Retinal pigment epithelial cell (primary cell): ENCODE results near the gene SERPINA10.

Experiments
- DNase-seq: peaks from one replicate; pipeline ENCODE4 v3.0.0-alpha.2; 2010; ENCODE audit warnings: low read depth
- H3K4me3 ChIP-seq: 2 replicates; pipeline ENCODE4 v1.5.1; 2011; ENCODE audit warnings: mild to moderate bottlenecking, low read length, control low read depth, moderate library complexity
- TF ChIP-seq, protein P1 (sequence below): conservative IDR thresholded peaks from 2 replicates; pipeline ENCODE4 v1.5.1; 2011; ENCODE audit warnings: low read depth, low read length, control low read depth, inconsistent platforms

SERPINA10 gene

GRCh38 chr14:94313991-94314655 lies 21.1 kb upstream of the SERPINA10 start:
- TF ChIP-seq, protein P1, sequence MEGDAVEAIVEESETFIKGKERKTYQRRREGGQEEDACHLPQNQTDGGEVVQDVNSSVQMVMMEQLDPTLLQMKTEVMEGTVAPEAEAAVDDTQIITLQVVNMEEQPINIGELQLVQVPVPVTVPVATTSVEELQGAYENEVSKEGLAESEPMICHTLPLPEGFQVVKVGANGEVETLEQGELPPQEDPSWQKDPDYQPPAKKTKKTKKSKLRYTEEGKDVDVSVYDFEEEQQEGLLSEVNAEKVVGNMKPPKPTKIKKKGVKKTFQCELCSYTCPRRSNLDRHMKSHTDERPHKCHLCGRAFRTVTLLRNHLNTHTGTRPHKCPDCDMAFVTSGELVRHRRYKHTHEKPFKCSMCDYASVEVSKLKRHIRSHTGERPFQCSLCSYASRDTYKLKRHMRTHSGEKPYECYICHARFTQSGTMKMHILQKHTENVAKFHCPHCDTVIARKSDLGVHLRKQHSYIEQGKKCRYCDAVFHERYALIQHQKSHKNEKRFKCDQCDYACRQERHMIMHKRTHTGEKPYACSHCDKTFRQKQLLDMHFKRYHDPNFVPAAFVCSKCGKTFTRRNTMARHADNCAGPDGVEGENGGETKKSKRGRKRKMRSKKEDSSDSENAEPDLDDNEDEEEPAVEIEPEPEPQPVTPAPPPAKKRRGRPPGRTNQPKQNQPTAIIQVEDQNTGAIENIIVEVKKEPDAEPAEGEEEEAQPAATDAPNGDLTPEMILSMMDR, result no peak
- no peak overlapping the region for H3K4me3 ChIP-seq
- peak; percentile 22 for DNase-seq

GRCh38 chr14:94312481-94313246 lies 19.6 kb upstream of the SERPINA10 start:
- H3K4me3 ChIP-seq, result no peak overlapping the region
- DNase-seq, result no peak

GRCh38 chr14:94310248-94310647 lies 17.2 kb upstream of the SERPINA10 start:
- H3K4me3 ChIP-seq, result no peak overlapping the region
- TF ChIP-seq, protein P1, result no peak
- DNase-seq, result no peak

More at GRCh38 chr14:94312481-94313246, 19.6 kb upstream of the SERPINA10 start:
- TF ChIP-seq, protein P1, result no peak

- TF ChIP-seq, protein P1, result no peak
- no peak overlapping the region for H3K4me3 ChIP-seq
- no peak for DNase-seq
Observed at GRCh38 chr14:94309721-94310120, 16.7 kb upstream of the SERPINA10 start.

DNA sequence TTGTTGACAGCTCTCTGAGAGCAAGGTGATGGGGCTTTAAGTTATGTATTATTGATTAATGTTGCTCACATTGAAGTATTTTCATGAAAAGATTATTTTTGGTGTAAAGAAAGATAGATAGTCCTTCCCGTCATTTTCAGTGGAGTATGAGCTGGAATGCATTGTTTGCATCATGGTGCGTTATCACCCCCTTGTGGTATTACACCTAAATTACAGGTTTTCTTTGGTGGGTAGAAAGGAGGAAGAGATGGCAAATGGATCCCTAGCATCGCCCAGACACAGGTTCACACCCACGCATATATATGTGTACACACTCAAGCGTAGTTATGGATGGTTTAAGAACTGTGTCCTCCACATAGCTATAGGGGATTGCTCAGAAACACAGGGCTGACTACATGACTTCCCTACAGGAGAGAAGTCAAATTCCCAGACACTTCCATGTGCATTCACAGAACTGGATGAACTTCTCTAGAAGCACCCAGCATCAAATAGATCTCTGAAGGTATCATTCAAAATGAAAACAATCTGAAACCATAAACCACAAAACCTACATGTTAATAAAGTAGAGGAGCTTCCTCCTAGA lies 14.4 kb upstream of the SERPINA10 start:
- no peak overlapping the region for H3K4me3 ChIP-seq
- TF ChIP-seq, protein P1, result peak; percentile 56
- DNase-seq, result no peak

DNA sequence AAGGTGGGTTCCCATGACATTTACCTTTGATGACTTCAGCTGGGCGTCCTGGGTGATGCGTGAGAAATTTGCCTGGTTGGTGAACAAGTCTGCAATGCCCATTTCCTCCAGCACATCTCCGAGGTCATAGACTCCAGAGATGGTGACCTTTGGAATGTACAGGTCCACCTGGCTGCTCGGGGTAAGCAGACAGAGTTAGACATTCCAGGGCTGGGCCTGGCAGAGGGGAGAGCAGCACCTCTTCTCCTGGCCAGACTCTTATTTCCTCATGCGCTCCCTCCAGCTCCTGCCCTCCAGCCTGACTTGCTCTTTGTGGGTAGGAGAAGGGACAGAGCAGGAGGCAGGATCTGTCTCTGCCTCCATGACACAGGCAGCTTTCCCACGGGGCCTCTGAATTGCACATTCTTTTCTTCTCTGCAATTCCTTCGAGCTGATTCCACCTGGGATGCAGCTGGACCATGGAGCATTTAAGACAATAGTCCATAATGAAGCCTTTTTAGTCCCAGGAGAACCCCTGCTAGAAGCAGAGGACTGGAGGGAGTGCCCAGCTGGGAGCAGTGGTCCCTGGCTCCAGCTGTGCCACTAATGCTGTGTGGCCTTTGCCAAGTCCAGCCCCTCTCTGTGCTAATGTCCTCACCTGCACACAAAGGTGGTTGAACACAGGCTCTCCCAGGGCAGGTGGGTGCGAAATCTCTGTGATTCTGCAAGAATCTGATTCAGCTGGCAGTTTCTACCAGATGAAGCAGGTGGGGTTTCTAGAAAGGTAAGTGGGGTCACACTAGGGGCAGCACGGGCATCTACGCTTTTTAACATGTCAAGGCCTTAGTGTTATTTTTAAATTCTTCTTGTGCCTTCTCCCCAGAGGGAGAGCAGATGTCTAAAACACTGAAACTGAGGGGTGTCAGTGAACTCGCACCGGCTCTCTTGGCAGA lies 13.2 kb upstream of the SERPINA10 start:
- no peak for DNase-seq
- no peak overlapping the region for H3K4me3 ChIP-seq
- TF ChIP-seq, protein P1, result no peak
